Stimulated activated CD8-positive, alpha-beta memory T cell treated with anti-CD3 and anti-CD28 coated beads, Interleukin-4, amount 100 ng/mL, for 4 hours (primary cell): ENCODE measurements around the gene ST6GALNAC1.

Experiments
- DNase-seq, 2 donors: peaks; one replicate each; pipeline ENCODE4 v3.0.0-alpha.2; 2020; ENCODE audit warnings: low read depth in 2 of 2, low spot score in 1 of 2

Gene ST6GALNAC1

GRCh38 chr17:76675648-76676047 lies 32.1 kb upstream of the ST6GALNAC1 start:
- no peak for DNase-seq

- DNase-seq: no peak
Observed at GRCh38 chr17:76674600-76674999, 31.0 kb upstream of the ST6GALNAC1 start.

- DNase-seq: no peak
Observed at GRCh38 chr17:76673729-76674128, 30.2 kb upstream of the ST6GALNAC1 start.

GRCh38 chr17:76672892-76673291 lies 29.3 kb upstream of the ST6GALNAC1 start:
- no peak for DNase-seq

- DNase-seq: no peak
Observed at GRCh38 chr17:76672270-76672851, 28.8 kb upstream of the ST6GALNAC1 start.

GRCh38 chr17:76671912-76672262 lies 28.3 kb upstream of the ST6GALNAC1 start:
- no peak for DNase-seq

- DNase-seq: peak; percentile 98
Observed at GRCh38 chr17:76671123-76671911, 27.8 kb upstream of the ST6GALNAC1 start.

GRCh38 chr17:76670718-76671122 lies 27.2 kb upstream of the ST6GALNAC1 start:
- no peak for DNase-seq

- DNase-seq: no peak
Observed at GRCh38 chr17:76670020-76670717, 26.6 kb upstream of the ST6GALNAC1 start.

- DNase-seq: no peak
Observed at GRCh38 chr17:76667786-76668453, 24.4 kb upstream of the ST6GALNAC1 start.

GRCh38 chr17:76667491-76667755 lies 23.9 kb upstream of the ST6GALNAC1 start:
- DNase-seq: no peak

GRCh38 chr17:76660656-76661042 lies 17.1 kb upstream of the ST6GALNAC1 start:
- no peak for DNase-seq

- no peak for DNase-seq
Observed at GRCh38 chr17:76659928-76660655, 16.5 kb upstream of the ST6GALNAC1 start.

- DNase-seq: no peak
Observed at GRCh38 chr17:76658242-76658662, 14.7 kb upstream of the ST6GALNAC1 start.

- no peak for DNase-seq
Observed at GRCh38 chr17:76657505-76658241, 14.1 kb upstream of the ST6GALNAC1 start.

GRCh38 chr17:76654408-76654807 lies 10.9 kb upstream of the ST6GALNAC1 start:
- no peak for DNase-seq

GRCh38 chr17:76650504-76650903 lies 6.9 kb upstream of the ST6GALNAC1 start:
- DNase-seq: no peak

- DNase-seq: no peak
Observed at GRCh38 chr17:76646712-76647111, 3.2 kb upstream of the ST6GALNAC1 start.

- no peak for DNase-seq
Observed at GRCh38 chr17:76645481-76645880, 1.9 kb upstream of the ST6GALNAC1 start.

- DNase-seq: no peak
Observed at GRCh38 chr17:76644995-76645394, 1.4 kb upstream of the ST6GALNAC1 start.

GRCh38 chr17:76642994-76643393 lies 563 bp downstream of the ST6GALNAC1 start:
- no peak for DNase-seq
